HG03108 (cell line): ENCODE results near the gene CIRBP.

Experiments
- ATAC-seq: cut with Tn5 transposase; IDR thresholded peaks from one replicate; pipeline ENCODE4 v1.9.1; 2021; ENCODE audit warnings: moderate library complexity; ENCODE audit not compliant: unreplicated experiment

CIRBP gene

DNA sequence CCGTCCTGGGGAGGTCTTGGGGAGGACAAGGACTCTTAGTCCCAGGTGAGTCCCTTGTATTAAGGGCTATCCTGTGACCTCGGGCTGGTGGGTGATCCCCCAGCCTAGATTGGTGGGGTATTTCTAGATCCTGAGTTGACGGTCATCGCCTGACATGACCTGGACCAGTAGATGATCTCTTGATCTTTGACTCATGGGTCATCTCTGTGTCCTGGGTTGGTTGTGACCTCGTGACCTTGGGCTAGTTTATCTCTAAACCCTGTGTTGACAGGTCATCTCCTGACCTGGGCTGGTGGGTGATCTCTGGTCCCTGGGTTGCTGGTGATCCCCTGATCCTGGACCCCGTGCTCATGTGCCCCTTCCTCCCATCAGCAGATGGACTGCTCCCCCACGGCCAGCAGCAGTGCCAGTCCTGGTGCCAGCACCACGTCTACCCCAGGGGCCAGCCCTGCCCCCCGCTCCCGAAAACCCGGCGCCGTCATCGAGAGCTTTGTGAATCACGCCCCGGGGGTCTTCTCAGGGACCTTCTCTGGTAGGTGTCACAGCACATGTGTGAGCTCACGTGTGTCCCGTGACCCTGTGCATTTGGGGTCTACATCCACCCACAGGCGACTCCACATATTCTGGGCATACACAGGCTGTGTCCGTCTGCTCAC, 14.5 kb upstream of the CIRBP start:
- no peak for ATAC-seq

DNA sequence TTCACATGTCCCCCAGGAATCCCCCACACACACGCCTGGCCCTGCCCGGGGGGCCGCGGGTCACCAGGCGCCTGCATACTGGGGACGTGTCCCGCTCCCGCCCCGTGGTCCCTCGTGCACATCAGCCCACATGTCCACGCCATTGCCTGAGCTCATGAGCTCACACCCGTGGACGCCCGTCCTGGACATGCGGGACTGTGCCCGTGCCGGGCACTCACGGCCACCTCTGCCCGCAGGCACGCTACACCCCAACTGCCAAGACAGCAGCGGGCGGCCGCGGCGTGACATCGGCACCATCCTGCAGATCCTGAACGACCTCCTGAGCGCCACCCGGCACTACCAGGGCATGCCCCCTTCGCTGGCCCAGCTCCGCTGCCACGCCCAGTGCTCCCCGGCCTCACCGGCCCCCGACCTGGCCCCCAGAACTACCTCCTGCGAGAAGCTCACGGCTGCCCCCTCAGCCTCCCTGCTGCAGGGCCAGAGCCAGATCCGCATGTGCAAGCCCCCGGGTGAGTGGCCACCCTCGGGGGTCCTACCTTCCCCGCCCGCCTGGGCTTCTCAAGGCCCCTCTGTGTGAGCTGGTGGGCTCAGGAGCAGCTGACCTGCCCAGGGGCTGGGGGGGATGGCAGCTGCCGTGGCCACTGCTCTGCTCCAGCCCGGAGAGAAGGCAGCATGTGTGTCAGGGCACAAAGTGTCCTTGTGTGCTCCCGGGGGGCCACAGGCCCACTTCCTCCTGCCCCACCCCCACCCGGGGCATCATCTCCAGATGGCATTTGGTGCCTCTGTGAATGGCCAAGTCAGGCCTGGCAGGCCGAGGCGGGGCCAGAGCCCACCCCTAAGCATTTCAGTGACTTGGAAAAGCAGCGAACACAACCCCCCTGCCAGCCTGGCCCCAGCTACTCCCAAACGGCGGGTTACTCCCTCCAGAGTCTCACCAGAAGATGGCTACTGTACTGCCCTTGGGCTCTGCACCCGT, 13.7 kb upstream of the CIRBP start:
- ATAC-seq: no peak

GRCh38 chr19:1256646-1257474, 12.3 kb upstream of the CIRBP start:
- ATAC-seq: no peak

DNA sequence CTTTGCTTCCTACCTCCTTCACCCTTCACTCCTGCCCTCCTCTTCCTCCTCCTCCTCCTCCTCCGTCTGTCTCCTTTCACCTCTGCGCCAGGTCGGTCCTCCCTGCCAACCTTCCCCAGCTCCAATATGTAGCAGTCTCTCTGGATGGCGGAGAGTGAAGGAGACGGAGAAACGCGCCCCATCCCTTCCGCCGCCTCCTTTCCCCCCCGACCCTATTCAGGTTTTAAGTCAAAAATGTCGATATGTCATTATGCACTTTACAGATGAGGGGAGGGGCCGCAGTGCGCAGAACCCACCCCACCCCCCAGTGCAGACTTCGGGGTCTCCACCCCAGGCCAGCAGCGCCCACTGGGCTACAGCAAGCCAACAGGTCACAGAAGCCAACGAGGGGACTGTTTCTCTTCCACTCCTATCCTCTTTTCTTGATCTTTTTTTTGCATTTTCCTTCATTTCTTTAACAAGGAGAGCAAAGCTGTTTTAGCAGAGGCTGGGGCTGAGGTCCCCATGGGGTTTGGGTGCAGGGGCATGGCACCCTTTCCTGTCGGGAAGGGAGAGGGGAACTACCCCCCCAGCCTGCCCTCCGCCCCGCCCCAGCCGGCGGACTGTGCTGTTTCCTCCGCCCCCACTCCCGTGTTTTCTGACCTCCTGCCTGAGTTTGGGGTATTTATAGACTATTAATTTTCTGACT, 11.5 kb upstream of the CIRBP start:
- ATAC-seq: no peak

DNA sequence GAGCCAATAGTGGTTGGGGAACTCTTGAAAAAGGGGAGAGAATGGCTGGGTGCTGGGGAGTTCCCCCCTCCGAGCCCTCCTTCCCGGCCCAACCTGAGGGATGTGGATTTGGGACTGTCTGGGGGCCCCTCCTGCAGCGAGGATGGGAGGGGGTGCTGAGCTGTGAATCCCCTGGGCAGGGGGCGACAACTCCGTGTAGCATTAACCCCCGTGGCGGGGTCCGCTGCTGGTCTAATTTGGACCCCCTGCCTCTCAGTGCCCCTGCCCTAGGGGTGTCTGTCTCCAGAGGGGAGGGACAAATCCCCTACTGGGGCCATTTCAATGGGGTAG, 11.0 kb upstream of the CIRBP start:
- ATAC-seq: no peak

GRCh38 chr19:1258707-1259205, 10.4 kb upstream of the CIRBP start:
- ATAC-seq: no peak

DNA sequence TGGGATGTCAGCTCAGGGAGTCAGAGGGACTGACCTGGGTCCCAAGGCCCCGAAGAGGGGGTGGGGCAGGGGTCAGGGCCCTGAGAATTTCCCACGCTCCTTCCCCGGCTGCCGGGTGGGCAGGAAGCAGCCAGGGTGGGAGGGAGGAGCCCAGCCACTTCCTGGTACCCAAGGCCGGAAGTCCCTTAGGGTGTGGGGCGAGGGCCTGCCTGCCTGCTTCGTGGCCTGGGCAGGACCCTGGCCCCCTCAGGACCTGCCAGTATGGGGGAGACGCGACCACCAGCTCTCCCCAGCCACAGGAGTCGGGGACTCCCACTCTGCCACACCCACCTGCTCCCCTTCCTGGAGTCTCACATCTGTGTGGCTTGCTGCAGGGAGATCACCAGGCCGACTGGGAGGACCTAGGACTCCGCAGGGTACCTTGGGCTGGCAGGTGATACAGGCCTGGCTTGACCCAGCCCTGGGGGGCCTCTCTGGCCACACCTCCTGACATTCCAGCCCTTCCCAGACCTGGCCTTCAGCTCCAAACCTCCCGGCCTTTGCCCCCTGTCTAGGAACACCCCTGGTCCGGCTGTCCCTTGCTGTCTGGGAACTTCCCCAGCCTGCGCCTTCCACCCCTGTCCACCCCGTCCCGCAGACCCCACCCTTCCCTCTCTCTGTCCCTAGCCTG, 9.8 kb upstream of the CIRBP start:
- peak; percentile 22 for ATAC-seq

DNA sequence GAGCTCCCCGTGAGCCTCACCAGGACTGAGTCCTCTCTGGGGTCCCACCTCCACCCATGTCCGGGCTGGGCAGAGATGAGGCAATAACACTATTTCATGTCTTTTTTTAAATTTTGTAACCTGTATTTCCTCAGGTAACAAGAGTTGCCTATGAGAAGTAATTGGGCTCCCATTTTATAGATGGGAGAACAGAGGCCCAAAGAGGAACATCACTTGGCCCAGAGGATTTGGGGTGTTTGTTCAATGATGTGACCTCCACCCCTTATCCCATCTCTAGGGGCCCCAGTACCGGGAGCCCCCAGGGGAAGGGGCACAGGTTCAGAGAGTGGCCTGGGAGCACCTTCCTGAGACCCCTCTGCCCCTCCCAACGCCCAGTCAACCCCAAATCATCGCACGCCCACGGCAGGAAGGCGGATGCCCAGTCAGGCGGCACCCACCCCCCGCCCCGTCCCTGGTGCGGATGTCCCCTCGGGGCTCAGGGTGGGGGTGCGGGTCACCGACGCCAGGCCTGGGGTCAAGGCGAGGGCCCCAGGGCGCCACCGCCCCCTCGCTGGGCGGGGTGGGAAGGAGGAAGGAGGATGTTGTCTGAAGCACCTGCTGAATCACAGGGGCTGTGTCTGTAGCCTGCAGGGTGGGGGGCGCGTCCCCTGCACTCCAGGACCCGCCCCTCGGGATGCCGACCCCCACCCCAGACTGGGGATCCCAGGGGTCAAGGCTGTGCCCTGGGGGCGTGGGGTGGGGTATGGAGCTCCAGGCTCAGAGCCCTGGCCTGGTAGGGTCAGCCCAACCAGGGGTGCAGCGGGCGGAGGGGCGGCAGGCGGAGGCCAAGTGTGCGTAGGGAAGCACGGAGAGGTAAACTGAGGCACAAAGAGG, 9.0 kb upstream of the CIRBP start:
- ATAC-seq: peak; percentile 7

- ATAC-seq: peak; percentile 29
These were observed 8.2 kb upstream of the CIRBP start for GRCh38 chr19:1260749-1261537.

DNA sequence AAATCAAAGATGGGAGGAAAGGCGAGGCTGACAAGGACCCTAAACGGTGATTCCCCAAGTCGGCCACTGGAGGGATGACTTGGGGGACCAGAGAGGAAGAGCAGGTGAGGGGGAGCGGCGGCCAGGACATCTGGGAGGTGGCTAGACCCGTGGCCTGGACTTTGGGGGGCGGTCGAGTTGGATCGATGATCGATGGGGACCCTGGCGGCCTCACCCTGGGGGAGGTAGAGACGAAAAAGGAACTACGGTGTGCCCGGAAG, 7.7 kb upstream of the CIRBP start:
- ATAC-seq: no peak

GRCh38 chr19:1261798-1262622, 7.1 kb upstream of the CIRBP start:
- ATAC-seq: no peak

DNA sequence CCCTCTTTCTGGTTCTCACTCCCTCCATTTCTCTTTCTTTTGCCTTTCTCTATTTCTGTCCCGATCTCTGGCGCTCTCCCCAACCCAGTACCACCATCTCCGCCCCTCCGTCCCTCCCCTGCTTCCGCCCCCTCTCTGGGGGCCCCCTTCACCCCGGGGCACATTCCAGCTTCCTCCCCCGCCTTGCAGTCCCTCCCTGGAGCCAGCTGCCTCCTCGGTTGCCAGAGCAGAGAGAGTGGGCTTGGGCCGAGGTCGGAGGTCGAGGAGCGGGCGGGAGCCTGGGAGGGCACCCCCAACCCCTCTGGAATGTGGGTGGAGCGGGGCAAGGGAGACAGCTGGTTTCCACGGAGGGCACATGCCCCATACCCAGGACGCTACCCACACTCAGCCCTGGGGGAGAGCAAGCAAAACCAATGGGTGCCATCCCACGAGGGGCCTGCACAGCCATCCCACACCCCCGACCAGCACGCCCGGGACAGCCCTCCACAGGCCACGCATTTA, 6.5 kb upstream of the CIRBP start:
- ATAC-seq: no peak

DNA sequence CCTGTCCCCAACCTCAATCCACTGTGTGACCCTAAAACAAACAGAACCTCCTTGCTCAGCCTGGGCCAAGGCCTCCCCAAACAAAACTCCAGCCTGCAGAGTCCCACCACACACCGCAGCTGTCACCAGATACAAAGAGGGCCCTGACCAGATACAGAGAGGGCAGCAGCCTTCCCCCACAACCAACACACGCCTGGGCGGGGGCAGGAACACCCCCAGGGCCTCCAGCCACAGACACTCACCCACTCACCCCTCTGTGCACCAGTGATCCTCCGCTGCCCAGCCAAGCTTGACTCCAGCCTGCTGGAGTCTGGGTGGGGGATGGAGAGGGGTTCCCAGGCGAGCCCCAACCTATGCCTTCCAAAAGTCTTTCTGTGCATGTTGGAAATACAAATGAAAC, 5.9 kb upstream of the CIRBP start:
- ATAC-seq: no peak

DNA sequence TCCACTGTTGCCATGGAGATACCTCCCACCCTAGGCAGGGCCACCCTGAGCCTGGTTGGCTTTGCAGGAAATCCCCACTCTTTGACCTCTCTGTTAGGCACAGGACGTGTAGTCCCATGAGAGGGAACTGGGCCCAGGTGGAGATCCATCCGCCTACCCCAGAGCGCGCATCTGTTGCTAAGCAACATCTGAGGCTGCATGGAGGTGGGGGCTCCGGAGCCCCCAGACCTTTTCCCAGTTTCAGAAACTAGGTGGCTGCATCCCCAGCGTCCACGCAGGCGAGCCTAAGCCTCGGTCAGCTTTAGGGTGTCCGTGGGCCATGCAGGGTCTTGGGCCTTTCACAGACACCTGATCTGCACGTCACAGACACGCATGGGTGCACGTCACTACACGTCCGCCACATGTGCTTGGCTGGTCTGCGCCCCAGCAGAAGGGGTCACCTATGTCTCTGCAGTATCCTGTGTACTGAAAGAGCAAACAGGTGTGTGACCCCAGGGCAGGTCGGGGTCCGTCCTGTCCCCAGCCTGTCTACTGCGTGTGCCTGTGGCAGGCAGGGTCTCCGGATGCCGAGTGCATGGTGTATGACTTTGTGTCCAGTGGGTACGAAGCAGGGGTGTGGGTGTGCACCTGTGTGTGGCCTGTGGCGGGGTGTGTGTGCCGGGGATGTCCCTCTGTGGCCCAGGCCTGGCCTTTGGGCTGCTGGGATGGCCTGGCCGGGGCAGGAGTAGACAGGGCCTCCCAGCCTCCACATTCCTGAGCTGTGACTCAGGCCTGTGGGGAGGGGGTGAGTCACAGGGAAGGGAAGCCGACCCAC, 4.1 kb upstream of the CIRBP start:
- no peak for ATAC-seq

- ATAC-seq: no peak
These were observed 3.5 kb upstream of the CIRBP start for GRCh38 chr19:1265615-1266128.

- ATAC-seq: peak; percentile 24
These were observed 2.8 kb upstream of the CIRBP start for GRCh38 chr19:1266129-1266915.
